ENCODE data around the gene DGKZ.

The DGKZ gene

GRCh38 chr11:46385169-46386004, 38.1 kb downstream of the DGKZ start:
- TF ChIP-seq CTCF (IDR thresholded peaks at IDR 0.05; ENCODE audit: low read length): no peak
- no peak for TF ChIP-seq EZH2 (IDR thresholded peaks at IDR 0.05; ENCODE audit: borderline replicate concordance, low read length)
- Histone ChIP-seq H3K27me3 (ENCODE audit: insufficient read depth, low read length) (peaks cover 4% of the 10 kb centered on the region; the same call in 1 of the 2 replicates), H4K20me1 (ENCODE audit: insufficient read depth, low read length) (no peaks in the 10 kb centered on the region)

GRCh38 chr11:46386005-46386578, 38.8 kb downstream of the DGKZ start:
- Histone ChIP-seq H3K4me1 (ENCODE audit: insufficient read depth, low read length, severe bottlenecking) (peaks cover 22% of the 10 kb centered on the region), H3K4me2 (ENCODE audit: low read length) (no peak overlapping the region), H3K36me3 (ENCODE audit: insufficient read depth, low read length) (no peaks in the 10 kb centered on the region), H3K4me3 (ENCODE audit: low read depth, low read length, poor library complexity, severe bottlenecking) (no peak overlapping the region), H2AFZ (ENCODE audit: low read length) (no peak overlapping the region), H3K9me3 (ENCODE audit: low read length) (no peaks in the 10 kb centered on the region), H4K20me1 (ENCODE audit: insufficient read depth, low read length) (no peaks in the 10 kb centered on the region), H3K27me3 (ENCODE audit: insufficient read depth, low read length) (peaks cover 4% of the 10 kb centered on the region; the same call in 1 of the 2 replicates), H3K27ac (ENCODE audit: low read depth, low read length, poor library complexity, severe bottlenecking) (no peak overlapping the region), H3K9ac (ENCODE audit: low read length) (no peak overlapping the region), H3F3A (ENCODE audit: insufficient read depth, low read length) (no peaks in the 10 kb centered on the region), H3K9me2 (ENCODE audit: low read depth, low read length) (no peaks in the 10 kb centered on the region), H3K79me2 (ENCODE audit: insufficient read depth, low read length) (no peaks in the 10 kb centered on the region)
- no peak for TF ChIP-seq EZH2 (IDR thresholded peaks at IDR 0.05; ENCODE audit: borderline replicate concordance, low read length)
- TF ChIP-seq CTCF (IDR thresholded peaks at IDR 0.05; ENCODE audit: low read length): no peak

More at GRCh38 chr11:46385169-46386004, 38.1 kb downstream of the DGKZ start:
- no peaks in the 10 kb centered on the region for H3K9me2 ChIP-seq (ENCODE audit: low read depth, low read length)
- H3K4me1 ChIP-seq (ENCODE audit: insufficient read depth, low read length, severe bottlenecking): peaks cover 25% of the 10 kb centered on the region
- no peak overlapping the region for H2AFZ ChIP-seq (ENCODE audit: low read length)
- H3F3A ChIP-seq (ENCODE audit: insufficient read depth, low read length): no peaks in the 10 kb centered on the region
- no peaks in the 10 kb centered on the region for H3K9me3 ChIP-seq (ENCODE audit: low read length)
- H3K36me3 ChIP-seq (ENCODE audit: insufficient read depth, low read length): no peaks in the 10 kb centered on the region
- H3K79me2 ChIP-seq (ENCODE audit: insufficient read depth, low read length): no peaks in the 10 kb centered on the region
- H3K27ac ChIP-seq (ENCODE audit: low read depth, low read length, poor library complexity, severe bottlenecking): no peak overlapping the region
- no peak overlapping the region for H3K4me2 ChIP-seq (ENCODE audit: low read length)
- no peak overlapping the region for H3K4me3 ChIP-seq (ENCODE audit: low read depth, low read length, poor library complexity, severe bottlenecking)
- no peak overlapping the region for H3K9ac ChIP-seq (ENCODE audit: low read length)

GRCh38 chr11:46386674-46387073, 39.4 kb downstream of the DGKZ start:
- H3K9ac ChIP-seq (ENCODE audit: low read length): no peak overlapping the region
- H2AFZ ChIP-seq (ENCODE audit: low read length): no peak overlapping the region
- no peaks in the 10 kb centered on the region for H3K79me2 ChIP-seq (ENCODE audit: insufficient read depth, low read length)
- H3K4me3 ChIP-seq (ENCODE audit: low read depth, low read length, poor library complexity, severe bottlenecking): no peak overlapping the region
- no peaks in the 10 kb centered on the region for H3F3A ChIP-seq (ENCODE audit: insufficient read depth, low read length)
- H4K20me1 ChIP-seq (ENCODE audit: insufficient read depth, low read length): no peaks in the 10 kb centered on the region
- peaks cover 21% of the 10 kb centered on the region for H3K4me1 ChIP-seq (ENCODE audit: insufficient read depth, low read length, severe bottlenecking)
- TF ChIP-seq CTCF (IDR thresholded peaks at IDR 0.05; ENCODE audit: low read length) (no peak), EZH2 (IDR thresholded peaks at IDR 0.05; ENCODE audit: borderline replicate concordance, low read length) (no peak)
- no peak overlapping the region for H3K27ac ChIP-seq (ENCODE audit: low read depth, low read length, poor library complexity, severe bottlenecking)
- no peaks in the 10 kb centered on the region for H3K9me2 ChIP-seq (ENCODE audit: low read depth, low read length)
- no peaks in the 10 kb centered on the region for H3K36me3 ChIP-seq (ENCODE audit: insufficient read depth, low read length)
- H3K9me3 ChIP-seq (ENCODE audit: low read length): no peaks in the 10 kb centered on the region
- H3K27me3 ChIP-seq (ENCODE audit: insufficient read depth, low read length): peaks cover 4% of the 10 kb centered on the region; the same call in 1 of the 2 replicates
- H3K4me2 ChIP-seq (ENCODE audit: low read length): no peak overlapping the region
